C1 segment of cervical spinal cord (tissue), 14 donors: ENCODE measurements around the gene LUC7L3.
"Not testable (repeated sequence)": the region's sequence is repeated elsewhere in the genome, so short reads cannot be mapped to it uniquely, and the experiment has no call there.

Experiments
- DNase-seq, 14 donors: peaks; one replicate each; lab custom pipeline; 2025; lab: John Stamatoyannopoulos, UW

LUC7L3 gene

GRCh38 chr17:50781167-50781566, 61.8 kb downstream of the LUC7L3 start:
- peak in 1 of 14 donors; percentile 35 for DNase-seq

- DNase-seq: peak; percentile 9 to 87 (median 70)
Observed at GRCh38 chr17:50783193-50783660, 63.8 kb downstream of the LUC7L3 start.

GRCh38 chr17:50783905-50784304, 64.5 kb downstream of the LUC7L3 start:
- no peak for DNase-seq

- no peak for DNase-seq
Observed at GRCh38 chr17:50785126-50785525, 65.7 kb downstream of the LUC7L3 start.

- peak in 5 of 14 donors; percentile 17 to 81 (median 24) for DNase-seq
Observed at GRCh38 chr17:50785946-50786570, 66.7 kb downstream of the LUC7L3 start.

GRCh38 chr17:50787106-50787505, 67.7 kb downstream of the LUC7L3 start:
- DNase-seq: peak in 1 of 14 donors; percentile 67

GRCh38 chr17:50790618-50791017, 71.2 kb downstream of the LUC7L3 start:
- DNase-seq: no peak

- no peak for DNase-seq
Observed at GRCh38 chr17:50792132-50792531, 72.7 kb downstream of the LUC7L3 start.

GRCh38 chr17:50793007-50793406, 73.6 kb downstream of the LUC7L3 start:
- no peak for DNase-seq

GRCh38 chr17:50794361-50794760, 75.0 kb downstream of the LUC7L3 start:
- no peak for DNase-seq

GRCh38 chr17:50797135-50797810, 77.9 kb downstream of the LUC7L3 start:
- DNase-seq: no peak

- DNase-seq: no peak
Observed at GRCh38 chr17:50798424-50799288, 79.3 kb downstream of the LUC7L3 start.

- DNase-seq: no peak
Observed at GRCh38 chr17:50799582-50799981, 80.2 kb downstream of the LUC7L3 start.

GRCh38 chr17:50800196-50800700, 80.8 kb downstream of the LUC7L3 start:
- no peak for DNase-seq

- no peak for DNase-seq
Observed at GRCh38 chr17:50802609-50803571, 83.5 kb downstream of the LUC7L3 start.

- DNase-seq: no peak
Observed at GRCh38 chr17:50803676-50804075, 84.3 kb downstream of the LUC7L3 start.

GRCh38 chr17:50804749-50805475, 85.5 kb downstream of the LUC7L3 start:
- DNase-seq: not testable (repeated sequence)

GRCh38 chr17:50805486-50805885, 86.1 kb downstream of the LUC7L3 start:
- DNase-seq: no peak
